D721Med (cell line): ENCODE measurements around the gene TXLNG.

Source experiments
- DNase-seq: peaks from one replicate; pipeline ENCODE4 v3.0.0; 2011; ENCODE audit warnings: low spot score; ENCODE audit not compliant: insufficient read length
- FAIRE-seq: peaks from 2 replicates; lab custom pipeline; 2011; peaks lifted over from hg19 to GRCh38; lab: Jason Lieb, UNC
- TF ChIP-seq, protein P1 (sequence below): IDR thresholded peaks from 2 replicates; pipeline ENCODE4 v1.5.1; 2012; ENCODE audit warnings: mild to moderate bottlenecking, control low read depth; ENCODE audit not compliant: insufficient read depth; ENCODE audit errors: missing control alignments

The TXLNG gene

DNA sequence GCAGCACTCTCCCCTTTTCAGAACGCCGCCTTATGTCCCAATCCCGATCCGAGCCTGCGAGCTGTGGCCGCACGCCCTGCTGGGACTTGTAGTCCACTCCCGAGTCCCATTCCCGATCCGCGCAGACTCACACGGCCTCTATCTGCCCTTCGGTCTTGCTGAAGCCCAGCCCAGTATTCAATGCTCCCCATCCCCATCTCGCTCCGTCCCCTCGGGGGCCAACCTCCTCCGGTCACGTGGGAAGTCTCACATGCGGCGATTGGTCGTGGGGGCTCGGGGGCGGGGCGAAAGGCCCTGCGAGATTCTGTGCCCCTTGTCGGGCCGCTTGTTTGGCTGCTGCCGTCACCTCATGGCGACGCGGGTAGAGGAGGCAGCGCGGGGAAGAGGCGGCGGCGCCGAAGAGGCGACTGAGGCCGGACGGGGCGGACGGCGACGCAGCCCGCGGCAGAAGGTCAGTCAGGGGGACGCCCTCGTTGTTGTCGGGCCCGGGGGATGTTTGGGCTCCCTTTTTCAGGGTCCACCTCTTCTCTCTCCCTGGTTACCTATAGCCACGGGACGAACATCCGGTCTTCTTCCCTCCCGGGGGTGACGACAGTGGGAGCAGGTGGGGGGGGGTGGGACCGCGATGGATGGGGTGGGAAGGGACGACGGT is at the start of gene TXLNG:
Gene TXLNG (plus strand): TSS at position 328 of the 652 bp plus-strand sequence. CDS start 22 bp downstream, at position 350.
- FAIRE-seq (peak; percentile 11), DNase-seq (peak; percentile 13)
- TF ChIP-seq, protein P1, sequence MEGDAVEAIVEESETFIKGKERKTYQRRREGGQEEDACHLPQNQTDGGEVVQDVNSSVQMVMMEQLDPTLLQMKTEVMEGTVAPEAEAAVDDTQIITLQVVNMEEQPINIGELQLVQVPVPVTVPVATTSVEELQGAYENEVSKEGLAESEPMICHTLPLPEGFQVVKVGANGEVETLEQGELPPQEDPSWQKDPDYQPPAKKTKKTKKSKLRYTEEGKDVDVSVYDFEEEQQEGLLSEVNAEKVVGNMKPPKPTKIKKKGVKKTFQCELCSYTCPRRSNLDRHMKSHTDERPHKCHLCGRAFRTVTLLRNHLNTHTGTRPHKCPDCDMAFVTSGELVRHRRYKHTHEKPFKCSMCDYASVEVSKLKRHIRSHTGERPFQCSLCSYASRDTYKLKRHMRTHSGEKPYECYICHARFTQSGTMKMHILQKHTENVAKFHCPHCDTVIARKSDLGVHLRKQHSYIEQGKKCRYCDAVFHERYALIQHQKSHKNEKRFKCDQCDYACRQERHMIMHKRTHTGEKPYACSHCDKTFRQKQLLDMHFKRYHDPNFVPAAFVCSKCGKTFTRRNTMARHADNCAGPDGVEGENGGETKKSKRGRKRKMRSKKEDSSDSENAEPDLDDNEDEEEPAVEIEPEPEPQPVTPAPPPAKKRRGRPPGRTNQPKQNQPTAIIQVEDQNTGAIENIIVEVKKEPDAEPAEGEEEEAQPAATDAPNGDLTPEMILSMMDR = no peak

DNA sequence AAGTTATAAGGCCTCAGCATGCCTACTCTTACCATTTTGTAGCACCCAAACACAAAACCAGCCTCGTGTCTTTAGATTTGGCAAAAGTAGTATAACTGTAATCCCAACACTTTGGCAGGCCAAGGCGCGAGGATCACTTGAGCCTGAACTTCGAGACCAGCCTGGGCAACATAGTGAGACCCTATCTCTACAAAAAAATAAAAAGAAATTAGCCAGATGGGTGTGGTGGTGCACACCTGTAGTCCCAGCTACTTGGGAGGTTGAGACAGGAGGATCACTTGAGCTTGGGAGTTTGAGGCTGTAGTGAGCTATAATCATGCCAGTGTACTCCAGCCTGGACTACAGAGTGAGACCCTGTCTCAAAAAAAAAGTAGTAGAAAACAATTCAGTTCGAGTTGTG is 49.2 kb upstream of the TXLNG start:
- TF ChIP-seq, protein P1 = no peak
- FAIRE-seq (no peak), DNase-seq (no peak)

DNA sequence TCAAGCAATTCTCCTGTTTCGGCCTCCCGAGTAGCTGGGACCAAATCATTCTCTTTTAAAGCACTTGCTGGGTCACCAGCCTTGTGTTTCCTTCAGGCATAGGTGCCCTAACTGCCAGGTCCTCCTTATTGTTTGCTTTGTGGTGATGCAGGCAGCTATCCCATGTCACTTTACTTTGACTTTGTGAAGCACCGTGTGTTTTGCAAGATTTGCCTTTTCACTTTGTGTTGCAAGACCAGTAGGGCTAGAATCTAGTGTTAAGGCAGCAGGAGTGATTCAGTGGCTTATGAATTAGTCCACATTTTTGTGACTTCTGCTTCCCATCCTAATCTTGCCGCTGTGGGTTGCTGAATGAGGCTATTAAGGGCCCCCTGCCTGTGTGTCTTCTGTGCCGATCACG is 46.7 kb upstream of the TXLNG start:
- FAIRE-seq = no peak

DNA sequence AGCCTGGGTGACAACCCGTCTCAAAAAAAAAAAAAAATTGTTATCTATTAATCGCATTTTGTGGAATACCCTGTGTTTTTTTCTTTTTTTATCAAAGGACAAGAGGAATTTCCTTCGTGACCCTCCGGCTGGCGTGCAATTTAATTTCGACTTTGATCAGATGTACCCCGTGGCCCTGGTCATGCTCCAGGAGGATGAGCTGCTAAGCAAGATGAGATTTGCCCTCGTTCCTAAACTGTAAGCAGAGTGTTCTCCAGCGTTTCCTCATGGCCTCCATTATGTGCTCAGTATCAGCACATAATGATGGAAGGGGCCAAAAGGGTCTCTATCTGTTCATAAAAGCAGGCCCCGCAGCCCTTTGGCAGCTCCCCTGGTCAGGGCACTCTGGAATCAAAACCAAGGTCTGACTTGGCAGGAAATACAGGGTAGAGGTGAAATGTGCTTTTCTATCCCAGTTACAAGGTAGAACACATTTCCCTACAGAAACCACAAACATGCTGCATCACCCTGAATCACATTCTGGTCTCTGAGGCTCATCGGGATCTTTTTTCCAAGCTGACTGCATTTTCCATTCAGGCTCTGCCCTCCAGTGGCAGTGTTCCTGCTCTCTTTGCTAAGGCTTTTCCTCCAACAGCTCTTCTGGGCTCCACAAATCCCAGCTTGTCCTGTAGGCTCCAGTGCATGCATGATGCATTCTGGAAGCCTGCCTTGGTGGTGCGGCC is 42.5 kb upstream of the TXLNG start:
- TF ChIP-seq, protein P1 = no peak
- FAIRE-seq (no peak), DNase-seq (no peak)

More for the DNA sequence above, 46.7 kb upstream of the TXLNG start:
- no peak for DNase-seq
- TF ChIP-seq, protein P1 = no peak

DNA sequence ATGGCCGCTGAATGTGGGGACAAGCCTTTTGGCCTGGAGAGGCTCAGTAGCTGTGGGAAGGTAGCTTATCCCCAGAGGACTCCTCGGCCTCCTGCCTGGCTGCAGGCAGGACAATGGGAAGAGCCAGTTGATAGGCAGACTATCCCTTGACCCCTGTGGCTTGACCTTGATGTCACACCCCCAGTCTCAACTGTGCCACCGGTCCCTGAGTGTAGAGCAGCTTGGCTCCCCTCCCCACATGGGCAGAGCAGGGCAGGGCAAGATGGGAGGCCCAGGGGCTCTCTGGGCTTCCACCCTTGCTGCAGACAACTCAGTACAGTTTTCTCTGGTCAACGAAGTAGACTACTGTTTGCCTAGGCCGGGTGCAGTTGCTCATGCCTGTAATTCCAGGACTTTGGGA is 41.2 kb upstream of the TXLNG start:
- DNase-seq (no peak), FAIRE-seq (no peak)
- TF ChIP-seq, protein P1 = no peak

DNA sequence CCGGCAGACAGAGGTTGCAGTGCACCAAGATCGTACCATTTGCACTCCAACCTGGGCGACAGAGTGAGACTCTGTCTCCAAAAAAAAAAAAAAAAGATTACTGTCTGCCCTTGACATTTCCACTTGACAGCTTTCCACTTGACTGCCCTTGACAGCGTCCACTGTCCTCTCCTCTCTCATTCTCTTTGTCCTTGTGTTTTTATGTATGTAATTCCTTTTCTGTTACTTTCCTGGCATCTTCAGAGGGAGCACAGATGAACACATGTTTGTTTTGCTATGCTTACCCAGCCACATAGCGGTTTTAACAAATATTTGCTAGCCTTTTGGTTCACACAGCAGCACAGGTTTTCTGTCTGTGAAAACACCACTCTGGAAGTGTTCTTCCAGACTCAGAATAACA is 40.6 kb upstream of the TXLNG start:
- TF ChIP-seq, protein P1 = no peak
- DNase-seq (no peak), FAIRE-seq (no peak)

DNA sequence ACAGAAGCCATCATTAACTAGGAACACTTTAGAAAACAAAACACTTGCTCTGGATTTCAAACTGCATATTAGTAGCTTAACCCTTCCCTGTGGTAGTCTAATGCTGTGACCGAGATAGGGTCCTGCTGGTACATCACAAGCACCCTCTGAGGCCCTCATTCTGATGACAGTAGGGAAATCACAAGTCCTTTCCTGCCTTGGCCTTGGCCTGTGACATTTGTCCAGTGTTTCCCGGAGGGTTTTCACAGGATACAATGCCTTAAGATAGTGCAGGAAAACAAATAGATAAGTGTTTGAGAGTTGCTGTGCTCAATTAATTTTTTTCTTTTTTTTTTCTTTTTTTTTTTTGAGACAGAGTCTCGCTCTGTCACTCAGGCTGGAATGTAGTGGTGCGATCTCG is 37.8 kb upstream of the TXLNG start:
- DNase-seq = no peak
- no peak for FAIRE-seq
- TF ChIP-seq, protein P1 = no peak
